ENCODE measurements around the gene C4orf33. TPM values are rescaled to one million over a fixed set of nuclear protein-coding genes. Genes with fewer than 3 reads are reported as not detected.
A peak's percentile ranks its signal among the peaks of the same experiment; 100 is the strongest.
"Not testable (repeated sequence)": the region's sequence is repeated elsewhere in the genome, so short reads cannot be mapped to it uniquely, and the experiment has no call there.

C4orf33 gene, protein sequence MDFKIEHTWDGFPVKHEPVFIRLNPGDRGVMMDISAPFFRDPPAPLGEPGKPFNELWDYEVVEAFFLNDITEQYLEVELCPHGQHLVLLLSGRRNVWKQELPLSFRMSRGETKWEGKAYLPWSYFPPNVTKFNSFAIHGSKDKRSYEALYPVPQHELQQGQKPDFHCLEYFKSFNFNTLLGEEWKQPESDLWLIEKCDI
- total RNA-seq (2014; rRNA removed; shearing (Covaris generic)) = 7.2 and 9.1 TPM in 2 replicates

DNA sequence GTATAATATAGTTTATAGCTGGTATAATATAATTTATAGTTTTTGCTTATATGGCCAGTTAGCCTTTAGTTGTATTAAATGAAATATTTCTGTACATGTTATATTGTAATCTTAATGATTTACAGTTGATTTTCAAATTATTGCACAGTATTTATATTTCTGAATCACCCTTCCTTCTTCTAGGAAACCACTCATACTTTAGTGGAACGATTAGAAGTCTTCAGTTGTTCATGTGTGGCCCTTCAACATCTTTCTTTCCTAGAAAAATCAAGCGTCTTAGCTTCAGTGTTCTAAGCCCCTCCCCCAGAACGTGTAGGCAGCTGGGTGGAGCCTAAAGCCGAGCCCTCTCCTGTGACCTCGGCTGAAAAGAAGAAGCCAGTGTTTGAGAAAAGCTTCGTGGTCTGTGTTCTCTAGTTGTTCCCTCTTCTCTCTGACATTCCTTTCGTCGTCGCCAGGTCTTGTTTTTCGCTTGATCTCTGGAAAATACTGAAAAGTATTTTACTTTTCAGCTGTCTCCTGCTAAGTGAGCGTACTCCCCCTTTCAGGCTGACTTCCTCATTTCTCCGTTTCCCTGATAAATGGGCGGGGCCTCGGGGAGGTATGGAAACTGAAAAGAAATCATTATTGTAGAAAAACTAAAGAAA lies at the start of gene C4orf33:
TSS of gene C4orf33 (plus strand) at position 342 of the 644 bp plus-strand sequence. CDS start 6,459 bp downstream, outside the sequence.
- Histone ChIP-seq H3K4me3 (peak within 1 kb of the TSS; percentile 70), H3K27ac (peak within 1 kb of the TSS; percentile 57), H3K4me1 (no peaks in the 10 kb centered on the region), H3K27me3 (no peaks in the 10 kb centered on the region), H3K9me3 (replicated peaks) (no peaks in the 10 kb centered on the region), H3K36me3 (no peaks in the 10 kb centered on the region)
- DNase-seq = peak; percentile 63 to 72

DNA sequence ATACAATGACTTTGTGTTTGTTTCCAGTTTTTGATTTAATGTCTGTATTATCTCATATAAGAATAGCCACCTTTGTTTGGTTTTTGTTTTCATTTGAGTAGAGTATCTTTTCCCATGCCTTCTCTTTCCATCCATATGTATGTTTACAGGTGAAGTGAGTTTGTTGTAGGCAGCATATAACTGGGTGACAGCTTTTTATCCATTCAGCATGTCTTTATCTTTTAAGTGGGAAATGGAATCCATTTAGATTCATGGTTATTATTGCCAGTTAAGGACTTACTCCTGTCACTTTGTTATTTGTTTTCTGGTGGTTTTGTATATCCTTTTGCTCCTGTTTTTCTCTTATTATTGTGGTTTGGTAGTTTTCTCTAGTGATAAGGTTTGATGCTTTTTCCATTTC lies 36.9 kb upstream of the C4orf33 start:
- no peak for DNase-seq
- Histone ChIP-seq H3K4me3 (no peak overlapping the region), H3K27me3 (no peaks in the 10 kb centered on the region), H3K4me1 (no peaks in the 10 kb centered on the region), H3K36me3 (peaks cover 13% of the 10 kb centered on the region), H3K9me3 (replicated peaks) (peaks cover 10% of the 10 kb centered on the region; the same call in 1 of the 2 replicates), H3K27ac (no peak overlapping the region)

DNA sequence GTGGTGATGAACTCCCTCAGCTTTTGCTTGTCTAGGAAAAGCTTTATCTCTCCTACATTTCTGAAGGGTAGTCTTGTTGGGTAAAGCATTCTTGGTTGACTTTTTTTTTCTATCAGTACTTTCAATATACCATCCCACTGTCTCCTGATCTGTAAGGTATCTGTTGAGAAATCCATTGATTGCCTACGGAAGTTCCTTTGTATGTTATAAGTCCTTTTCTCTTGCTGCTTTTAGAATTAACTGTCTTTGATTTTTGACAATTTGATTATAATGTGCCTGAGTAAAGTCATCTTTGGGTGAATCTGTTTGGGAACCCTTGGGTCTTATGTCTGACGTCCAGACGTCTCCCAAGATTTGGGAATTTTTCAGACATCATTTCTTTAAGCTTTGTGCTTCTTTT lies 33.4 kb upstream of the C4orf33 start:
- Histone ChIP-seq H3K27me3 (no peaks in the 10 kb centered on the region), H3K36me3 (peaks cover 13% of the 10 kb centered on the region), H3K4me1 (no peaks in the 10 kb centered on the region; the same call in 1 of the 2 replicates), H3K9me3 (replicated peaks) (0 out of 2 replicates have a peak, but pooled peaks cover 6% of the 10 kb centered on the region), H3K4me3 (no peak overlapping the region), H3K27ac (no peak overlapping the region)
- no peak for DNase-seq

DNA sequence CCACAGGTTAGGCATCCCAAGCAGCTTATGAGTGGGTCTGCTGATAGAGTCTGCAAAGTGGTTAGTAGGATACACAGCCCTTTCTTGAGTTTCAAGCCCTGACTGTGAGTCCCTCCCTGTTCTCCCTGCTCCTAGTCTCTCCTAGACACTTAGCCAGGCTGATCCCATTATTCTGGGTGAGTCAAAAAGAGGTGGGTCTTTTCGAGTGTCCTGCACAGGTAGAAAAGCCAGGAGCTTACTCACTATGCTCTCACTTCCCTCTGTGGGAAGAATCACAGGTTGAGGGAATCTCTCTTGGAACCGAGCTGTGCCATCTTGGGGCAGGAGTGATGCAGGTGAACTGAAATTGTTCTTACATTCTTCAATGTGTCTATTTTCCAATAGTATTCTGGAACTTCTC lies 32.3 kb upstream of the C4orf33 start:
- H3K4me1 ChIP-seq = no peaks in the 10 kb centered on the region; the same call in 1 of the 2 replicates
- no peak overlapping the region for H3K4me3 ChIP-seq
- DNase-seq = no peak
- no peaks in the 10 kb centered on the region for H3K27me3 ChIP-seq
- H3K27ac ChIP-seq = no peak overlapping the region
- 0 out of 2 replicates have a peak, but pooled peaks cover 6% of the 10 kb centered on the region for H3K9me3 ChIP-seq (replicated peaks)
- peaks cover 13% of the 10 kb centered on the region for H3K36me3 ChIP-seq

DNA sequence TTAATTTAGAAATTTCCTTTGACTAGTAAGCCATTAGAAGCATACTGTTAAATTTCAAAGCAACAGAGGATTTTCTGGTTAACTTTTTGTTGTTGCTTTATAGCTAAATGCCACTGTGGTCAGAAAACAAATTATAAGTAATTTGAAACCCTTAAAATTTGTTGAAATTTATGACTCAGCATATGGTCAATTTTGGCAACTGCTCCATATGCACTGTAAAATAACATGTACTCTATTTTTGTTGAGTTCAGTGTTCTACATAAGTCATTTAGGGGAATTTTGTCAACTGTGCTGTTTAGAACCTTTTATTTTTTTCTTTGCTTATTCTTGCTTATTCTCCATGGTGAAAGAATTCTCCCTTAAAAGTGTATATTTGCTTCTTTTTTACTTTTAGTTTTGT lies 31.2 kb upstream of the C4orf33 start:
- DNase-seq = peak in 1 of 2 experiments; percentile 1
- Histone ChIP-seq H3K27ac (no peak overlapping the region), H3K27me3 (no peaks in the 10 kb centered on the region), H3K9me3 (replicated peaks) (0 out of 2 replicates have a peak, but pooled peaks cover 6% of the 10 kb centered on the region), H3K4me1 (no peaks in the 10 kb centered on the region; the same call in 1 of the 2 replicates), H3K4me3 (no peak overlapping the region), H3K36me3 (peaks cover 6% of the 10 kb centered on the region; the same call in 1 of the 2 replicates)

DNA sequence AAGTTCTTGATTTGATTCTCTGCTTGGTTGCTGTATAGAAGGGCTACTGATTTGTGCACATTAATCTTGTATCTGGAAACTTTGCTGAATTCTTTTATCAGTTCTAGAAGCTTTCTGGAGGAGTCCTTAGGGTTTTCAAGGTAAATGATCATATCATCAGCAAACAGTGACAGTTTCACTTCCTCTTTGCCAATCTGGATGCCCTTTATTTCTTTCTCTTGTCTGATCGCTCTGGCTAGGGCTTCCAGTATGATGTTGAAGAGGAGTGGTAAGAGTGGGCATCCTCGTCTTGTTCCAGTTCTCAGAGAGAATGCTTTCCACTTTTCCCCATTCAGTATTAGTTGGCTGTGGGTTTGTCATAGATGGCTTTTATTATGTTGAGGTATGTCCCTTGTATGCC lies 26.4 kb upstream of the C4orf33 start:
- H3K36me3 ChIP-seq; H3K27me3 ChIP-seq; H3K4me1 ChIP-seq; DNase-seq; H3K4me3 ChIP-seq; H3K9me3 ChIP-seq (replicated peaks); H3K27ac ChIP-seq: not testable (repeated sequence)

DNA sequence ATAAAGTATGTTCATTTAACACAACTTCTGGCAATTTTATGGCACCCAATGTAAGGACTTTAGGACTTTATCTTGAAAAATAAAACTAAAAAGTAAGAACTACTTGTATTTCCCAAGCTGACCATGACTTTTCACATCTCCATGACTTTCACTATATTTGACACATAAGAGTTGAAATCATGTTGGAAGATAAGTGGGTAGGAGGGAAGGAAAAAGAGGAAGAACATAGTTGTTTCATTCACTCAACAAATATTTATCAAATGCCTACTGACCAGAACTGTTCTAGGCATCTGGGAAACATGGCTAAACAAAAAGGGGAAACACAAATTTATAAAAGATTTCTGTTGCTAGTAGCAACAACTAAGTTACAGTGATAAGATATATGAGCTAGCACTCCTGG lies 18.6 kb upstream of the C4orf33 start:
- Histone ChIP-seq H3K4me1 (no peaks in the 10 kb centered on the region), H3K36me3 (peaks cover 28% of the 10 kb centered on the region), H3K9me3 (replicated peaks) (no peaks in the 10 kb centered on the region), H3K4me3 (no peak overlapping the region), H3K27me3 (no peaks in the 10 kb centered on the region), H3K27ac (no peak overlapping the region)
- no peak for DNase-seq

DNA sequence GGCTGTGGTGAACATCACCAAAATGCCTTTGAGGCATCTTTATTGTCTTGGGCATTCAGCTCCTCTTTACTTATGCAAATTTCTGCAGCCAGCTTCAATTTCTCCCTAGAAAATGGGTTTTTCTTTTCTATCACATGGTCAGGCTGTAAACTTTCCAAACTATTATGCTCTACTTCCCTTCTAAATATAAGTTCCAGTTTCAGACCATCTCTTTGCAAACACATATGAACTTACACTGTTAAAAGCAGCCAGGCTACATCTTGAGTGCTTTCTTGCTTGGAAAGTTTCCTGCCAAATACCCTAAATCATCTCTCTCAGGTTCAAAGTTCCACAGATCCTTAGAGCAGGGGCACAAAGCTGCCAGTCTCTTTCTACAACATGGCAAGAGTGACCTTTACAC lies 15.8 kb upstream of the C4orf33 start:
- Histone ChIP-seq H3K36me3 (peaks cover 31% of the 10 kb centered on the region), H3K9me3 (replicated peaks) (no peaks in the 10 kb centered on the region), H3K4me1 (no peaks in the 10 kb centered on the region), H3K27me3 (no peaks in the 10 kb centered on the region), H3K27ac (no peak overlapping the region), H3K4me3 (no peak overlapping the region)
- DNase-seq = no peak

DNA sequence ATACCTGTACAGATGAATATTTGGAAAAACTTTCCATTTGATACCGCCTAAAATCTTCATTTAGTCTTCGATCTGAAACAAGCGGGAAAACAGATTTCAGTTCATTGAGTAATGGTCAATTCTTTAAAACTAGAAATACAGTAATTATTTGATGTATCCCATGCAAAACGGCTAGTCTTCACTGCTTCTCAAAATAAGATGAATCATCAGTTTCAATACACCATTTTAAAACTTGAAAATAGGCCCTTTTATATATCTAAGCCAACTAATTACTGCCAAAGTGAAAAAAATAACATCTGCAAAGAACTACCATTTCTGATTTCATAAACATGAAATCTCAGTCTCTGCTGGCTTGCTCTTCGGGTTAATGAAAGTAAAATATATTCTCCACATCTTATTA lies 13.7 kb upstream of the C4orf33 start:
- Histone ChIP-seq H3K9me3 (replicated peaks) (0 out of 2 replicates have a peak, but pooled peaks cover 3% of the 10 kb centered on the region), H3K27me3 (no peaks in the 10 kb centered on the region), H3K27ac (no peak overlapping the region), H3K4me1 (no peaks in the 10 kb centered on the region), H3K36me3 (peaks cover 29% of the 10 kb centered on the region), H3K4me3 (no peak overlapping the region)
- DNase-seq = no peak

DNA sequence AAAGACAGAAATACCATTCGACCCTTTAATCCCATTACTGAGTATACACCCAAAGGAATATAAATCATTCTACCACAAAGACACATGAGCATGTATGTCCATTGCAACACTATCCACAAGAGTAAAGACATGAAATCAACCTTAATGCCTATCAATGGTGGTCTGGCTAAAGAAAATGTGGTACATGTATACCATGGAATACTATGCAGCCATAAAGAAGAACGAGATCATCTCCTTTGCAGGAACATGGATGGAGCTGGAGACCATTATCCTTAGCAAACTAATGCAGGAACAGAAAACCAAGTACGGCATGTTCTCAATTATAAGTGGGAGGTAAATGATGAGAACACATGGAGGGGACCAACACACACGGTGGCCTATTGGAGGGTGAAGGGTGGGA lies 10.5 kb upstream of the C4orf33 start:
- DNase-seq = no peak
- Histone ChIP-seq H3K4me3 (no peak overlapping the region), H3K36me3 (peaks cover 13% of the 10 kb centered on the region), H3K9me3 (replicated peaks) (0 out of 2 replicates have a peak, but pooled peaks cover 3% of the 10 kb centered on the region), H3K27ac (no peak overlapping the region), H3K4me1 (no peaks in the 10 kb centered on the region), H3K27me3 (no peaks in the 10 kb centered on the region)

DNA sequence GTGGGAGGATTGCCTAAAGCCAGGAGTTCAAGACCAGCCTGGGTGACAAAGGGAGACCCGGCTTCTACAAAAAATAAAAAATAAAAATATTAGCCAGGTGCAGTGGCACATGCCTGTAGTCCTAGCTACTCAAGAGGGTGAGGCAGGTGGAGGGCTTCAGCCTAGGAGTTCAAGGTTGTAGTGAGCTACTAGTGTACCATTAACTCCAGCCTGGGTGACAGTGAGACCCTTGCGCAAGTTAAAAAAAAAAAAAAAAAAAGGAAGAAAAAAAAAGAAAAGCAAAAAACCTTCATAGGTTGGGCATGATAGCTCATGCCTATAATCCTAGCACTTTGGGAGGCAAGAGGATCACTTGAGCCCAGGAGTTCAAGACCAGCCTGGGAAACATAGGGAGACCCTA lies 8.4 kb upstream of the C4orf33 start:
- Histone ChIP-seq H3K4me3 (no peak overlapping the region), H3K27ac (no peak overlapping the region), H3K27me3 (no peaks in the 10 kb centered on the region), H3K36me3 (peaks cover 2% of the 10 kb centered on the region; the same call in 1 of the 2 replicates), H3K9me3 (replicated peaks) (0 out of 2 replicates have a peak, but pooled peaks cover 3% of the 10 kb centered on the region), H3K4me1 (no peaks in the 10 kb centered on the region)
- DNase-seq = no peak

DNA sequence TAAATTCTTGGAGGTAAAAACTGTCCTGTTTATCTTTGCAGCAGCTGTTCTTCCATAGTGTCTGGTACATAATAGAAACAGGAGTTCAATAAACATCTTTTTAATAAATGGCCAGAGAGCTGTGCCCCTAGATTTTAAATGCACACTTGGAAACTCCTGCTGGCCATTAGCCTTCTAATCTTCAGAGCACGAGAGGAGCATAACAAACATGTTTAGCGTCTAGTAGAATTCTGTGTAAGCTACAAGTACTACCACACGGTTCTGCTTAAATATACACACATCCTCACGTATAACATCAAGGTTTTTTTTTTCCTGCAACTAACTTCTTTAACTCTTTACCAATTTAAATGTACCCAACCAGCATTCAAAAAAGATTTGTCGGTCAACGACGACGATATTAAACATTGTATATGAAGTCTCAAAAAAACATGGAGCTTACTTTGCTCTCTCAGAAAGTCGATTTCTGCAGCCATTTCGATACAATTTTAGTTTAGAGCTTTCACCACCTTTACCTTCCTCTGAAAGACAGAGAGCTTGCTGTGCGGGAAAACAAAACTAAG lies 3.2 kb upstream of the C4orf33 start:
- DNase-seq = peak in 1 of 2 experiments; percentile 30
- no peaks in the 10 kb centered on the region for H3K36me3 ChIP-seq
- no peaks in the 10 kb centered on the region for H3K4me1 ChIP-seq
- no peaks in the 10 kb centered on the region for H3K9me3 ChIP-seq (replicated peaks)
- H3K4me3 ChIP-seq = peak overlapping the region; percentile 72
- H3K27ac ChIP-seq = peak overlapping the region; percentile 85
- no peaks in the 10 kb centered on the region for H3K27me3 ChIP-seq

DNA sequence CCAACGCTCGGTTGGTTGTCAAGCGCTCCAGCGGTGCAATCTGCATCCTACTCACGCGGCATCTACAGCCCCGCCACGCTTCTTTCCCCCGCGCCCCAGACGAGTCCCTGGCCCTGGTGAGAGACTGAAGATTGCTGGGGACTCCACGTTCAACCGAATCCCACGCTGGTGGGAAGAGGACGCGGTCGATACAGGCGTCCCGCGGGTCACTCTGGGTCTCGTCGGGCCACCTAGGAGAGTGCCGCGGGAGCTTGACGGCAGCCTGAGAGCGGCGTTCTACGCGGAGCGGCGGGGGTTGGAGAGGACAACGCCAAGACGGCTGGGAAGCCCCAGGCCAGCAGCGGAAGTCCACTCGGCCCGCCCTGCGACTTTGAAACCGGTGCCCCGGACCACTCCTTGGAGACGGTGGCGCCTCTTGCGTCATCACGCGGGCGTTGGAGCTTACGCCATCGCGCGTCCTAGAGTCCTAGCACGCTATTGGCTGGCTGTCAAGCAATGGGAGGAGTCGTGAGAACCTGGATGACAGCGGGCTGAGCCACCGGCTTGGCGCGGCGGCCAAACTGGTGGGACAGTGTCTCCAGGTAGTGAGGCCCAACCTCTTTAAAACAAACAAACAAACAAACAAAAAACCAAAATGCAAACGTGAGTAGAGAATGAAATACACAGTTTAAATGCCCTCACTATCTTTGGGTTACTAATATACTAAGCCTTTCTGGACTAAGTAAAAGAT lies 2.6 kb upstream of the C4orf33 start, which contains the start of gene SCLT1:
TSS of gene SCLT1 (minus strand) at position 349 of the 730 bp plus-strand sequence. CDS start 436 bp downstream, outside the sequence.
- H3K36me3 ChIP-seq = no peaks in the 10 kb centered on the region
- no peaks in the 10 kb centered on the region for H3K9me3 ChIP-seq (replicated peaks)
- H3K27me3 ChIP-seq = no peaks in the 10 kb centered on the region
- no peaks in the 10 kb centered on the region for H3K4me1 ChIP-seq
- peak; percentile 96 to 97 for DNase-seq
- peak within 1 kb of the TSS; percentile 72 for H3K4me3 ChIP-seq
- H3K27ac ChIP-seq = peak within 1 kb of the TSS; percentile 85

DNA sequence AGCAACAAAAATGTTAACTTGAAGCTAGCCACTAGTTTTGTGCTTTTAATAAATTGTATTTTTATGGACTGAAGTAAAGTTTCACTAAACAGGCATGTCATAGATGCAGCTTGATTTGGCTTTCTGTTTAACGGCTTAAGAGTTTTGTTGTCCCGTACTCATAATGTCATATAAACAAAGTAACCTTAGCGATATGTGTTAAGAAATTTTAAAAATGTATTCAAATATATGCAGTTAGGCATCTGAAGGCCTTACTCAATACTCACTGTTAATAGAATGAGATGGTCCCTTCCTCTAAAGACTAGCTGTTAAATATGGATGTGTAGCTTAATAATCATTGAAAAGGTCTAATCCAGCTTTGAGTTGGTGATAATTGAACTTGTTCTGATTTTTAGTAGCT lies 1.6 kb upstream of the C4orf33 start:
- no peak for DNase-seq
- no peak overlapping the region for H3K27ac ChIP-seq
- no peaks in the 10 kb centered on the region for H3K4me1 ChIP-seq
- H3K9me3 ChIP-seq (replicated peaks) = no peaks in the 10 kb centered on the region
- H3K4me3 ChIP-seq = peak overlapping the region; percentile 72
- H3K36me3 ChIP-seq = no peaks in the 10 kb centered on the region
- H3K27me3 ChIP-seq = no peaks in the 10 kb centered on the region
